Panc1 (cell line): ENCODE results near the gene JMJD4.

ENCODE experiments used
- POLR2AphosphoS5 ChIP-seq: IDR thresholded peaks from 2 replicates; pipeline ENCODE4 v1.6.1; 2012; ENCODE audit warnings: mild to moderate bottlenecking, low read depth, low read length, moderate library complexity
- REST ChIP-seq, 2 experiments: IDR thresholded peaks; 2 replicates each; pipeline ENCODE4 v1.6.1; 2011 to 2012; ENCODE audit warnings: low read depth in 2 of 2, control low read depth in 1 of 2, low read length in 1 of 2, mild to moderate bottlenecking in 1 of 2, moderate library complexity in 1 of 2; ENCODE audit not compliant: insufficient read depth in 1 of 2
- SIN3A ChIP-seq: IDR thresholded peaks from 2 replicates; pipeline ENCODE4 v1.6.1; 2012; ENCODE audit warnings: low read depth, mild to moderate bottlenecking, low read length, moderate library complexity, borderline replicate concordance; ENCODE audit not compliant: insufficient read depth
- TCF7L2 ChIP-seq: IDR thresholded peaks from 2 replicates; pipeline ENCODE4 v1.6.1; 2011; ENCODE audit warnings: mild to moderate bottlenecking, low read depth, low read length, inconsistent platforms
- TF ChIP-seq, protein P1 (sequence below): fragments of 450-650 bp; IDR thresholded peaks from 2 replicates; pipeline ENCODE4 v1.5.1; 2017; ENCODE audit warnings: mild to moderate bottlenecking

DNA sequence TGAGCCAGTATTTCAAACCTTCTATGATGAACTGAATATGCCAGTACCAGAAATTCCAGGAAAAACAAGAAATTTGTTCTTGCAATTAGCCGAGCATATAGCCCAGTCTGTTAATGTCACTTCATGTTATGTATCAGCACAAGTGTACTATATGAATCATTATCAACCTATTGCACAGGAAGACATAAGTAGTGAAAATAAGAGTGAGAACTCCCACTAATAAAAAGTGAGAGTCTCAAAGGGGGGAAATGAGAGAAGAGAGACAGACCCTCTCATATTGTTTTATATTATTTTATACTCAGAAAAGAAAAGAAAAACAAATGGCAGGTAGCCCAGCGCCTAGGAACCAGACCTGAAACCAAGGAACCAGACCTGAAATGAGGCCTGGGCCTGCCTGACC is 16.2 kb downstream of the JMJD4 start:
- TF ChIP-seq, protein P1, sequence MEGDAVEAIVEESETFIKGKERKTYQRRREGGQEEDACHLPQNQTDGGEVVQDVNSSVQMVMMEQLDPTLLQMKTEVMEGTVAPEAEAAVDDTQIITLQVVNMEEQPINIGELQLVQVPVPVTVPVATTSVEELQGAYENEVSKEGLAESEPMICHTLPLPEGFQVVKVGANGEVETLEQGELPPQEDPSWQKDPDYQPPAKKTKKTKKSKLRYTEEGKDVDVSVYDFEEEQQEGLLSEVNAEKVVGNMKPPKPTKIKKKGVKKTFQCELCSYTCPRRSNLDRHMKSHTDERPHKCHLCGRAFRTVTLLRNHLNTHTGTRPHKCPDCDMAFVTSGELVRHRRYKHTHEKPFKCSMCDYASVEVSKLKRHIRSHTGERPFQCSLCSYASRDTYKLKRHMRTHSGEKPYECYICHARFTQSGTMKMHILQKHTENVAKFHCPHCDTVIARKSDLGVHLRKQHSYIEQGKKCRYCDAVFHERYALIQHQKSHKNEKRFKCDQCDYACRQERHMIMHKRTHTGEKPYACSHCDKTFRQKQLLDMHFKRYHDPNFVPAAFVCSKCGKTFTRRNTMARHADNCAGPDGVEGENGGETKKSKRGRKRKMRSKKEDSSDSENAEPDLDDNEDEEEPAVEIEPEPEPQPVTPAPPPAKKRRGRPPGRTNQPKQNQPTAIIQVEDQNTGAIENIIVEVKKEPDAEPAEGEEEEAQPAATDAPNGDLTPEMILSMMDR: no peak
- TF ChIP-seq REST (IDR thresholded peaks at IDR 0.05; ENCODE audit: insufficient read depth in 1 of 2, low read depth in 2 of 2, low read length in 1 of 2): no peak
- no peak for TF ChIP-seq POLR2AphosphoS5
- TF ChIP-seq TCF7L2: no peak
- TF ChIP-seq SIN3A: no peak
